Vagina (tissue), 2 donors: ENCODE measurements around the gene DGKQ.

Experiments
- POLR2A ChIP-seq, 2 donors: fragments of 450-650 bp; IDR thresholded peaks; one replicate each; pipeline ENCODE4 v1.6.1; 2017; ENCODE audit warnings: antibody characterized with exemption in 2 of 2, mild to moderate bottlenecking in 2 of 2, moderate library complexity in 2 of 2
- TF ChIP-seq, protein P1 (sequence below), 3 experiments: fragments of 450-650 bp in 2 of 3; fragments of 200-600 bp in 1 of 3; sonication (generic) in 1 of 3; IDR thresholded peaks; one replicate each; pipeline ENCODE4 v1.5.1; 2017 to 2019; ENCODE audit warnings: antibody characterized with exemption in 3 of 3, mild to moderate bottlenecking in 2 of 3, moderate library complexity in 2 of 3

DNA sequence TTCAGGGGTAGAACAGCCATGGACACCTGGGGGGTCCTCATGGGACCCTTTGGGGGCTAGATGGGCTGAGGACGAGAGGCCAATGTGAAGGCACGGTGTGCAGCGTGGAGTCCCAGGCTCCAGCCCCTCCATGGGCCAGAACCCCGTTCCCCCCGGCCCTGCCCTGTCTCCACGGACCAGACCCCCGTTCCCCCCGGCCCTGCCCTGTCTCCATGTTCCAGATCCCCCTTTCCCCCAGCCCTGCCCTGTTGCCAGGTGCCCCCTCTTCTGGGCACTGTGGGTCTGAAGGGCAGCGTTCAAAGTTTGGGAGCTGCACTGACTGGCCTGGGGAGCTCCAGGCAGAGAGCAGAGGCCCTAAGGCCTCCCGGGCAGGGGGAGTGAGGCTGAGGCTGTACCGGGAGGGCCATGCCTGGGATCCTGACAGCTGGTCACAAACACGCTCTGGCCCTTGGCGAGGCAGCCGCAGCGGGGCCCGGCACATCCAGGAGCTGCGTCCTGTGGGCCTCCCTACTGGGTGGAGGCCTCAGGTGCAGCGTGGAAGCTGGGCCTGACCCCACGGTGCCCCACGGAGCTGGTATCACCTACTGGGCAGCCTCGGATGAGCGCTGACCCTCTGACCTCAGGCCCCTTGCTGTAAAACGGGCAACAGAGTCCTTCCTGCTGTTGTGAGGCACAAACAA lies 8.9 kb downstream of the DGKQ start:
- TF ChIP-seq POLR2A (IDR thresholded peaks at IDR 0.05) = no peak
- TF ChIP-seq, protein P1, sequence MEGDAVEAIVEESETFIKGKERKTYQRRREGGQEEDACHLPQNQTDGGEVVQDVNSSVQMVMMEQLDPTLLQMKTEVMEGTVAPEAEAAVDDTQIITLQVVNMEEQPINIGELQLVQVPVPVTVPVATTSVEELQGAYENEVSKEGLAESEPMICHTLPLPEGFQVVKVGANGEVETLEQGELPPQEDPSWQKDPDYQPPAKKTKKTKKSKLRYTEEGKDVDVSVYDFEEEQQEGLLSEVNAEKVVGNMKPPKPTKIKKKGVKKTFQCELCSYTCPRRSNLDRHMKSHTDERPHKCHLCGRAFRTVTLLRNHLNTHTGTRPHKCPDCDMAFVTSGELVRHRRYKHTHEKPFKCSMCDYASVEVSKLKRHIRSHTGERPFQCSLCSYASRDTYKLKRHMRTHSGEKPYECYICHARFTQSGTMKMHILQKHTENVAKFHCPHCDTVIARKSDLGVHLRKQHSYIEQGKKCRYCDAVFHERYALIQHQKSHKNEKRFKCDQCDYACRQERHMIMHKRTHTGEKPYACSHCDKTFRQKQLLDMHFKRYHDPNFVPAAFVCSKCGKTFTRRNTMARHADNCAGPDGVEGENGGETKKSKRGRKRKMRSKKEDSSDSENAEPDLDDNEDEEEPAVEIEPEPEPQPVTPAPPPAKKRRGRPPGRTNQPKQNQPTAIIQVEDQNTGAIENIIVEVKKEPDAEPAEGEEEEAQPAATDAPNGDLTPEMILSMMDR (IDR thresholded peaks at IDR 0.05) = no peak
